LNCAP (cell line): ENCODE measurements around the gene GRWD1.

Experiments
- TF ChIP-seq, protein P1 (sequence below): fragments of 450-650 bp; IDR thresholded peaks from 2 replicates; pipeline ENCODE4 v1.5.1; 2017; ENCODE audit warnings: mild to moderate bottlenecking

GRWD1 gene

DNA sequence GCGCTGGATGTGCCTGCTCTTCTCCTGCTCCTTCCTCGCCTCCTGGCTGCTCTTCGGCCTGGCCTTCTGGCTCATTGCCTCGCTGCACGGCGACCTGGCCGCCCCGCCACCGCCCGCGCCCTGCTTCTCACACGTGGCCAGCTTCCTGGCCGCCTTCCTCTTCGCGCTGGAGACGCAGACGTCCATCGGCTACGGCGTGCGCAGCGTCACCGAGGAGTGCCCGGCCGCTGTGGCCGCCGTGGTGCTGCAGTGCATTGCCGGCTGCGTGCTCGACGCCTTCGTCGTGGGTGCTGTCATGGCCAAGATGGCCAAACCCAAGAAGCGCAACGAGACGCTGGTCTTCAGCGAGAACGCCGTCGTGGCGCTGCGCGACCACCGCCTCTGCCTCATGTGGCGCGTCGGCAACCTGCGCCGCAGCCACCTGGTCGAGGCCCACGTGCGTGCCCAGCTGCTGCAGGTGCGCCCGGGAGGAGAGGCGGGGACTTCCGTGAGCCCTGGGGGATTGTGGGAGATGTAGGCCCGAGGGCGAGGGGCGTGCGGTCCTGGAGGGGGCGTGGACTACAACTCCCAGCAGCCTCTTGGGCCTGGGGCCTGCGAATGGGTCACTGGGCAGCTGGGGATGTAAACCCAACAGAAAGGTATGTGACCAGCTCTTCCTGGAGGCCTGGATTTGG, 16.3 kb downstream of the GRWD1 start:
- TF ChIP-seq, protein P1, sequence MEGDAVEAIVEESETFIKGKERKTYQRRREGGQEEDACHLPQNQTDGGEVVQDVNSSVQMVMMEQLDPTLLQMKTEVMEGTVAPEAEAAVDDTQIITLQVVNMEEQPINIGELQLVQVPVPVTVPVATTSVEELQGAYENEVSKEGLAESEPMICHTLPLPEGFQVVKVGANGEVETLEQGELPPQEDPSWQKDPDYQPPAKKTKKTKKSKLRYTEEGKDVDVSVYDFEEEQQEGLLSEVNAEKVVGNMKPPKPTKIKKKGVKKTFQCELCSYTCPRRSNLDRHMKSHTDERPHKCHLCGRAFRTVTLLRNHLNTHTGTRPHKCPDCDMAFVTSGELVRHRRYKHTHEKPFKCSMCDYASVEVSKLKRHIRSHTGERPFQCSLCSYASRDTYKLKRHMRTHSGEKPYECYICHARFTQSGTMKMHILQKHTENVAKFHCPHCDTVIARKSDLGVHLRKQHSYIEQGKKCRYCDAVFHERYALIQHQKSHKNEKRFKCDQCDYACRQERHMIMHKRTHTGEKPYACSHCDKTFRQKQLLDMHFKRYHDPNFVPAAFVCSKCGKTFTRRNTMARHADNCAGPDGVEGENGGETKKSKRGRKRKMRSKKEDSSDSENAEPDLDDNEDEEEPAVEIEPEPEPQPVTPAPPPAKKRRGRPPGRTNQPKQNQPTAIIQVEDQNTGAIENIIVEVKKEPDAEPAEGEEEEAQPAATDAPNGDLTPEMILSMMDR: no peak

DNA sequence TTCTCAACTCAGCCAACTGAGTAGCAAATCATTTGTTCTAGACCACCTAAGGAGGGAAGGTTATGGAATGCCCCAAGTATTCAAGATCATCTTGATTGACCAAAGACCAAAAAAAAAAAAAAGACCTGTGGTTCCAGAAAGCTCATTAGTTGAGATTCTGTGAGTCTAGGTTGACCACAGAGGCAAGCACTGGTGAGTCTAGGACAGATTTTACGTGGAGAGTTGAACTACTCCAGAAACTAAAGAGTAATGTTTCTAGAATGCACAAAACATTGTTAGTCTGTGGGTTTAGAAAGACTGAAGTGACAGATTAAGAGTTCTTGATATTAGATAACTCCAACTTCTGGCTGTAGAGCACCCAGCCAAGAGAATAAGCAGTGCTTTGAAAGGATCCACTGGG, 19.4 kb downstream of the GRWD1 start:
- TF ChIP-seq, protein P1: no peak

DNA sequence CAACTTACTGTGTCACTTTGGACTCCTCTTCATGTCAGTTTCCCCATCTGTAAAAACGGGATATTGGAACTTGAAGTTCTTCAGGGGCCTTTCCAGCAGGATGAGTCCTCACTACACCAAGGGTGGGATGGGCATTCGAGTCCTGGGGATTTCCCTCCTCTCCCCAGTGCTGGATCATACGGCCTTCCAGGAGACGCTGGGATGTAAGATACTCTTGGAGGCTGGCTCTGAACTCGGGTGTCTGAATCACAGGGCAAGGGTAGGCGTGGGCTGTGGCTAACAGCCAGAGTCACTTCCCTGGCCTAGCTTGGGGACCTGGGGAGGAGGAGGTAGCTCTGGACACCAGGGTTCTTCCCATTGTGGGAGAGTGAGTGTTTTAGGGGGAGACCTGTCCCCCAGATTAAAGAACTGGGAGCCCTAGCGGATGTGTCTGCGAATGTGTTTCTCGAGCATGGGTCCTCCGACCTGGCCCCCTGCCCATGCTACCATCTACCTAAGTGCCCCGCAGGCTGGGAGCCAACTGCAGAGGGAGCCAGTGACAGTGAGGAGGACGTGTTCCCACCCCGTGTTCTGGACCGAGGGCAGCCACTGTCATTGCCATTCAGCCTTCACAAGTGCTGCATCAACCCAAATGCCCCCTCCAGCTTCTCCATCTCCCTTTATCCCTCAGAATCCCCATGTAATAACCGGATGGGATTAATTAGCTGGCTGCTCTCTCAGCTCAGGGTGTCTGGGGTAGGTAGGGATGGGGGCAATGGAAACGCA, 21.0 kb downstream of the GRWD1 start:
- TF ChIP-seq, protein P1: no peak

DNA sequence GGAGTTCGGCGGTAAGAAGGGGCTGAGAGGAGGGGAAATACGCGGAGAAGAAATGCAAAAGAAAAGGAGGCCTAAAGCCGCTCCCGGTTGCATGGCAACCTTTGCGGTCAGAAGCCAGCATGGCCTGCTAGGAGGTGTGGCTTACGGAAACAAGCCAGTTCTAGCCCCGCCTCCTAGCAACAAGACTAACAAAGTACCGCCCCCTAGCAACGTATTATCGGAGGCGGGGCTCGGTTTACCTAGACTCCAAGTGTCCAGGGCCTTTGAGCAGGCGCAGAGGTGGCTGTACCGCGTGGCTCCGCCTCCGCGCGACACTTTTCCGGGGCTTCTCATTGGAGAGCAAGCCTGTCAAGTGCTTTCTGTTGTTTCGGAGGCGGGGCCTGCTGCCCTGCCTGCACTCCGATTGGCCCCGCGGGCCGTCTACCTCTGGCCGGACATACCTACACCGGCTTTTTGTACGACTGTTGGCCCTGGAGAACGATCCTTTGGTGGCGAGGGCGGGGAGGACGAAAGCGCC, 23.0 kb downstream of the GRWD1 start:
- TF ChIP-seq, protein P1: no peak

DNA sequence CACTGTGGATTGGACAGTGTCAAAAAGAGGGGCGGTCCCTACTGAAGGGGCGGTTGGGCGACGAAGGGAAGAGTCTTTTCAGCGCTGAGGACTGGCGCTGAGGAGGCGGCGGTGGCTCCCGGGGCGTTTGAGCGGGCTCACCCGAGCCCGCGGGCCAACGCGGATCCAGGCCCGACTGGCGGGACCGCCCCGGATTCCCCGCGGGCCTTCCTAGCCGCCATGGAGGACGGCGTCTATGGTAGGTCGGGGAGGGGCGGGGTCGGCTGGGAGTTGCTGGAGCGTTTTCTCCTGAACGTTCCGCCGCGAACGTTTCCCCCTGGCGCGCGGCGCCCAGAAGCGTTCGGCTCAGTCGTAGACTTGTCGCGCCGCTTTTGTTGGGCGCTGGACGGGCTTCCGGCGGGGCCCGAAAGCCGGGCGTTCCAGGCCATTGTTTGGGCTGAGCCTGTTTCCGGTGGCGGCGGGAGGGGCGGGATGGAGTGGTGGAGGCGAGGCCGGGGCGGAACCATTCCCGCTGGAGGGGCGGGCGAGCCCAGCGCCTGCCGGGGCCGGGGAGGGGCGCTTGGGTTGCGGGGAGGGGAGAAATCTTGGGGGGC, 23.6 kb downstream of the GRWD1 start, which contains the start of gene CYTH2:
Gene CYTH2, plus strand, starts transcription at position 81 of the 593 bp plus-strand sequence. Its CDS starts 139 bp downstream, at position 220.
- TF ChIP-seq, protein P1: no peak

DNA sequence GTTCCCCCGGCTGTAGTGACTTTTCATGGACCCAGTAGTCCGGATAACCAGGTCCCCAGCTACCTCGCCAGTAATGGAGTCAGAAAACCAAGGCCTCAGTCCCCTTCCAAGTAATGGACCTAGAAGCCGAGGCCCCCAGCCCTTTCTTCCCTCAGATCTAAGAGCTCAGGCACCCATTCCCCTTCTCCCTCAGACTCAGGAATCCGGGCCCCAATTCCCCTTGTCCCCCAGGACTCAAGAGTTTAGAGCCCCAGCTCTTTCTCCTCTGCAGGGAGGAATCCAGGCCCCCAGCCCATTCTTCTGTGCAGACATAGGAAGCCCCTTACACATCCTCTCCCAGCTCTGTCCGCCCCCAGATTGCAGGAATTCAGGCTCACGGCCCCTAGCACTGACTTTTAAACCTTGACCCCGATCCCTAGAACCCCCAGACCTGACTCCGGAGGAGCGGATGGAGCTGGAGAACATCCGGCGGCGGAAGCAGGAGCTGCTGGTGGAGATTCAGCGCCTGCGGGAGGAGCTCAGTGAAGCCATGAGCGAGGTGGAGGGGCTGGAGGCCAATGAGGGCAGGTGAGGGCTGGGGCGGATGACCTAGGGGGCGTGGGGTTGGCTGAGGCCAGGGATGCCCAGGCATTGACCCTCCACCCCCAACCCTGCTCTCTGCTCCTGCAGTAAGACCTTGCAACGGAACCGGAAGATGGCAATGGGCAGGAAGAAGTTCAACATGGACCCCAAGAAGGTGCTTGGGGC, 24.3 kb downstream of the GRWD1 start:
- TF ChIP-seq, protein P1: no peak

DNA sequence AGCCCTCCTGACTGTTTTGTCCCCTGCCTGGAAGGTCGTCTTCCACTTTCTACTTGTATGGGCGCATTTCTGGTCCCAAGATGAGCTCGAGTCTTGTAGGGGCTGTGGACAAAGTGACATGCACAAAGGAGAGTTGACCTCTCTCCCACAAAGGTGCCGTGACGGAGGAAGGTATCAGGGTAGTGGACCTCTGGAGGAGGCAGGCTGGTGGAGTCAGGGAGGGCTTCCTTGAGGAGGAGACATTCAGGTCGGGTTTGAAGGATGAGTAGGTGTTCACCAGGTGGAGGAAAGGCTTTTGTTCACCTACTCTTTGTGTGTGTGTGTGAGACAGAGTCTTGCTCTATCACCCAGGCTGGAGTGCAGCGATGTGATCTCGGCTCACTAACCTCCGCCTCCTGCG, 25.1 kb downstream of the GRWD1 start:
- TF ChIP-seq, protein P1: no peak
